CD14-positive monocyte (primary cell): ENCODE results near the gene L1TD1. TPM values are rescaled to one million over a fixed set of nuclear protein-coding genes. Genes with fewer than 3 reads are reported as not detected.

ENCODE experiments used
- DNase-seq, 3 donors: peaks; one replicate each; pipeline ENCODE4 v3.0.0-alpha.2; 2011 to 2022
- H2AFZ ChIP-seq: 2 replicates; pipeline ENCODE4 v1.6.0; 2012; ENCODE audit warnings: mild to moderate bottlenecking, low read depth, low read length, inconsistent platforms; ENCODE audit not compliant: insufficient read depth, poor library complexity, severe bottlenecking
- H3K27ac ChIP-seq, 2 donors: 1 replicate in 1 of 2; 2 replicates in 1 of 2; pipeline ENCODE4 v1.5.1; 2012 to 2013; ENCODE audit warnings: low read length in 2 of 2, control low read depth in 1 of 2, inconsistent platforms in 1 of 2, low read depth in 1 of 2, mild to moderate bottlenecking in 1 of 2
- H3K27me3 ChIP-seq, 2 donors: one replicate each; pipeline versions ENCODE4 v1.6.0 to v1.6.1; 2011 to 2013; ENCODE audit warnings: low read length in 2 of 2; ENCODE audit not compliant: control insufficient read depth in 2 of 2, insufficient read depth in 2 of 2
- H3K36me3 ChIP-seq, 2 donors: replicated peaks in 1 of 2; 1 replicate in 1 of 2; 2 replicates in 1 of 2; pipeline versions ENCODE4 v1.5.1 to v1.6.1; 2012 to 2013; ENCODE audit warnings: low read length in 2 of 2, control low read depth in 1 of 2, inconsistent platforms in 1 of 2, mild to moderate bottlenecking in 1 of 2; ENCODE audit not compliant: insufficient read depth in 2 of 2, control insufficient read depth in 1 of 2
- H3K4me1 ChIP-seq, 2 donors: 1 replicate in 1 of 2; 2 replicates in 1 of 2; pipeline versions ENCODE4 v1.5.1 to v1.6.1; 2012 to 2013; ENCODE audit warnings: low read length in 2 of 2, control low read depth in 1 of 2, inconsistent platforms in 1 of 2, mild to moderate bottlenecking in 1 of 2, moderate library complexity in 1 of 2; ENCODE audit not compliant: insufficient read depth in 2 of 2, control insufficient read depth in 1 of 2
- H3K4me2 ChIP-seq: replicated peaks from 2 replicates; pipeline ENCODE3; 2012; ENCODE audit warnings: low read length, moderate library complexity, mild to moderate bottlenecking; ENCODE audit not compliant: poor library complexity, severe bottlenecking; ENCODE audit errors: extremely low read depth
- H3K4me3 ChIP-seq, 3 experiments: fragments of 200-600 bp in 1 of 3; sonication (generic) in 1 of 3; replicated peaks in 1 of 3; 1 replicate in 2 of 3; 2 replicates in 1 of 3; pipeline ENCODE4 v1.5.1; 2011 to 2013; ENCODE audit warnings: low read length in 3 of 3, mild to moderate bottlenecking in 3 of 3, control low read depth in 2 of 3, low read depth in 2 of 3, inconsistent platforms in 1 of 3, moderate library complexity in 1 of 3
- H3K79me2 ChIP-seq: 2 replicates; pipeline ENCODE4 v1.6.0; 2012; ENCODE audit warnings: mild to moderate bottlenecking, control low read depth, inconsistent platforms, low read length, moderate library complexity; ENCODE audit not compliant: insufficient read depth
- H3K9ac ChIP-seq: 2 replicates; pipeline ENCODE4 v1.6.0; 2017; ENCODE audit warnings: low read length, mild to moderate bottlenecking; ENCODE audit not compliant: insufficient read depth, poor library complexity, severe bottlenecking
- H3K9me3 ChIP-seq, 2 donors: replicated peaks in 1 of 2; 1 replicate in 1 of 2; 2 replicates in 1 of 2; pipeline versions ENCODE4 v1.5.1 to v1.6.1; 2012 to 2013; ENCODE audit warnings: low read length in 2 of 2, control low read depth in 1 of 2; ENCODE audit not compliant: control insufficient read depth in 1 of 2, insufficient read depth in 1 of 2
- H4K20me1 ChIP-seq: 2 replicates; pipeline ENCODE4 v1.6.0; 2012; ENCODE audit warnings: mild to moderate bottlenecking, low read length, control low read depth, moderate library complexity; ENCODE audit not compliant: insufficient read depth
- H3K27ac Mint-ChIP-seq, 7 donors: one replicate each; pipeline ENCODE4 v1.8.0; 2020; ENCODE audit warnings: mild to moderate bottlenecking in 7 of 7, mixed read lengths in 7 of 7, moderate library complexity in 6 of 7, inconsistent platforms in 2 of 7
- H3K27me3 Mint-ChIP-seq, 3 donors: one replicate each; pipeline ENCODE4 v1.8.0; 2021 to 2022; ENCODE audit warnings: low read depth in 3 of 3, mild to moderate bottlenecking in 3 of 3, mixed read lengths in 3 of 3, moderate library complexity in 3 of 3, inconsistent platforms in 1 of 3
- H3K36me3 Mint-ChIP-seq, 2 donors: one replicate each; pipeline ENCODE4 v1.8.0; 2020; ENCODE audit warnings: mixed read lengths in 2 of 2, inconsistent platforms in 1 of 2, mild to moderate bottlenecking in 1 of 2
- H3K4me1 Mint-ChIP-seq: one replicate; pipeline ENCODE4 v1.8.0; 2020; ENCODE audit warnings: mild to moderate bottlenecking, mixed read lengths
- H3K4me3 Mint-ChIP-seq, 2 donors: one replicate each; pipeline ENCODE4 v1.8.0; 2020; ENCODE audit warnings: mild to moderate bottlenecking in 2 of 2, mixed read lengths in 2 of 2, moderate library complexity in 1 of 2
- H3K9me3 Mint-ChIP-seq, 7 donors: one replicate each; pipeline ENCODE4 v1.8.0; 2020 to 2022; ENCODE audit warnings: mixed read lengths in 7 of 7, mild to moderate bottlenecking in 6 of 7, moderate library complexity in 6 of 7, inconsistent platforms in 2 of 7
- WGBS: methylation state at CpG from one replicate; pipeline ENCODE4 v1.1.5; 2013; ENCODE audit warnings: missing lambda C conversion rate; ENCODE audit not compliant: insufficient coverage; 5-methylcytosine and 5-hydroxymethylcytosine counted together
- intact Hi-C, 2 donors: fragments of 100-400 bp; cut with micrococcal nuclease; formaldehyde crosslinking; loops; one replicate each; pipeline versions ENCODE4 v1.15.0 to v1.15.1; 2023
- polyA plus RNA-seq, 3 donors: library from polyadenylated mRNA; depleted of rRNA in 1 of 3; unstranded in 2 of 3; stranded (reverse) in 1 of 3; fragments of 300-500 nt in 2 of 3; fragments of >200 nt in 1 of 3; fragmentation: Illumina TruSeq in 2 of 3; gene quantifications; 1 replicate in 2 of 3; 2 replicates in 1 of 3; pipeline ENCODE4 v1.2.3, GENCODE V29; 2012 to 2021
- TF ChIP-seq, protein P1 (sequence below): fragments of 200-600 bp; IDR thresholded peaks from one replicate; pipeline ENCODE4 v1.8.0; 2022; ENCODE audit warnings: antibody characterized with exemption, mild to moderate bottlenecking

The L1TD1 gene
- polyA plus RNA-seq, 3 donors, result 0.09 to 0.22 (median 0.12) TPM

DNA sequence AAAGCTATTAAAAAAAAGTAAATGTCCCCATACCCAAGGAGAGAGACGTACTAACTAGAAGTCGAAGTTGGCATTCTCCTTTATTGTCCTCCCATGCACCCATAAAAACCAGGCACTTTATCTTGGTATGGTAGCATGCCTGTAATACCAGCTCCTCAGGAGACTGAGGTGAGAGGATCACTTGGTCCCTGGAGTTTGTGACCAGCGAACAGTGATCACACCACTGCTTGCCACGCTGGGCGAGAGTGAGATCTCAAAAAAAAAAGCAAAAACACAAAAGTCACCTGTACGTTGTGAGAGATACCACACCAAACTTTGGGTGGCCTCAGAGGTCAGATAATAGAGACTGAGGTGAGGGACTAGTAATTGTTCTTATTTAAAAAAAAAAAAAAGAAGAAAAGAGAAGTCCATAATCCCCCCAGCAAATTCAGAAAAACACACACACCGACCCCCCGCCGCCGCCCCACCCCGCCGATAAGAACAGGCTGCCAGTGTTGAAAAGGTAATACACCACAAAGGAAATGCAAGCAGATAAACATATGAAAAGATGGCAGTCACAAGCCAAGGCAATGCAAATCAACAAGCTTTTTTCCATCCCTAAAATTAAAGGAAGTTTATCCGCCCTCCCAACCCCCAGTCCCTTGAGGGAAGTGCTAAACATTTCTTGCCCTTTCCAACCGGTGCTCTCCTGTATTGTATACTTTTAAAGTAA is 3.6 kb downstream of the L1TD1 start:
- no peak overlapping the region for H3K9ac ChIP-seq
- H3K27ac ChIP-seq, result no peak overlapping the region
- no peaks in the 10 kb centered on the region for H3K79me2 ChIP-seq
- H3K4me2 ChIP-seq, result no peak overlapping the region
- Mint-ChIP-seq H3K4me3 (peak overlapping the region in 1 of 2 donors; percentile 30), H3K27ac (peak overlapping the region in 1 of 7 donors; percentile 21), H3K27me3 (peaks cover 34 to 56% (median 43%) of the 10 kb centered on the region in 3 donors), H3K9me3 (peaks cover 4 to 18% (median 16%) of the 10 kb centered on the region in 7 donors), H3K4me1 (peaks cover 21% of the 10 kb centered on the region), H3K36me3 (peaks cover 2 to 8% of the 10 kb centered on the region in 2 donors)
- peaks cover 0 to 8% of the 10 kb centered on the region in 2 donors for H3K9me3 ChIP-seq
- no peaks in the 10 kb centered on the region for H3K36me3 ChIP-seq
- H3K4me1 ChIP-seq, result peaks cover 4 to 8% of the 10 kb centered on the region in 2 donors
- peaks cover 16 to 37% of the 10 kb centered on the region in 2 donors for H3K27me3 ChIP-seq
- DNase-seq, result no peak
- TF ChIP-seq, protein P1, sequence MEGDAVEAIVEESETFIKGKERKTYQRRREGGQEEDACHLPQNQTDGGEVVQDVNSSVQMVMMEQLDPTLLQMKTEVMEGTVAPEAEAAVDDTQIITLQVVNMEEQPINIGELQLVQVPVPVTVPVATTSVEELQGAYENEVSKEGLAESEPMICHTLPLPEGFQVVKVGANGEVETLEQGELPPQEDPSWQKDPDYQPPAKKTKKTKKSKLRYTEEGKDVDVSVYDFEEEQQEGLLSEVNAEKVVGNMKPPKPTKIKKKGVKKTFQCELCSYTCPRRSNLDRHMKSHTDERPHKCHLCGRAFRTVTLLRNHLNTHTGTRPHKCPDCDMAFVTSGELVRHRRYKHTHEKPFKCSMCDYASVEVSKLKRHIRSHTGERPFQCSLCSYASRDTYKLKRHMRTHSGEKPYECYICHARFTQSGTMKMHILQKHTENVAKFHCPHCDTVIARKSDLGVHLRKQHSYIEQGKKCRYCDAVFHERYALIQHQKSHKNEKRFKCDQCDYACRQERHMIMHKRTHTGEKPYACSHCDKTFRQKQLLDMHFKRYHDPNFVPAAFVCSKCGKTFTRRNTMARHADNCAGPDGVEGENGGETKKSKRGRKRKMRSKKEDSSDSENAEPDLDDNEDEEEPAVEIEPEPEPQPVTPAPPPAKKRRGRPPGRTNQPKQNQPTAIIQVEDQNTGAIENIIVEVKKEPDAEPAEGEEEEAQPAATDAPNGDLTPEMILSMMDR, result no peak
- no peak overlapping the region for H2AFZ ChIP-seq
- H4K20me1 ChIP-seq, result no peaks in the 10 kb centered on the region
- whole genome bisulfite sequencing, result 17% methylated on average over 6 of the region's 14 CpGs
- intact Hi-C loops, result no loop called here
- no peak overlapping the region for H3K4me3 ChIP-seq

DNA sequence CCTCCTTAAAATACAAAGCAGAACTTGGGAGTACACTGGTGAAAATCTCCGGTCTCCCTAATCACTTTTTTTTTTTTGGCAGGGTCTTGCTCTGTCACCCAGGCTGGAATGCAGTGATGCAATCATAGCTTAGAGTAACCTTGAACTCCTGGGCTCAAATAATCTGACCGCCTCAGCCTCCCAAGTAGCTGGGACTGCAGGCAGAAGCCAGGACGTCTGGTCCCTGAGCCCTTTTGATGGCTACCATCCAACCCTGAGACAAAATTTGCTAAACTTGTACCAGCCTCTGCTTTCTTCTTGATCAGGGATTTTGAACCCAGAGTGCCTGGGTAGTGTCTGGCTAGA is 4.1 kb downstream of the L1TD1 start:
- Histone ChIP-seq H3K27ac (no peak overlapping the region), H3K27me3 (peaks cover 16 to 37% of the 10 kb centered on the region in 2 donors), H3K9ac (no peak overlapping the region), H3K4me3 (no peak overlapping the region), H3K4me1 (peaks cover 4 to 8% of the 10 kb centered on the region in 2 donors), H2AFZ (no peak overlapping the region), H4K20me1 (no peaks in the 10 kb centered on the region), H3K4me2 (no peak overlapping the region), H3K36me3 (no peaks in the 10 kb centered on the region), H3K9me3 (peaks cover 0 to 8% of the 10 kb centered on the region in 2 donors), H3K79me2 (no peaks in the 10 kb centered on the region)
- Mint-ChIP-seq H3K27ac (no peak overlapping the region), H3K9me3 (peaks cover 4 to 17% (median 14%) of the 10 kb centered on the region in 7 donors), H3K27me3 (peaks cover 36 to 51% (median 42%) of the 10 kb centered on the region in 3 donors), H3K4me3 (peak overlapping the region in 1 of 2 donors; percentile 48), H3K36me3 (peaks cover 2 to 8% of the 10 kb centered on the region in 2 donors), H3K4me1 (peaks cover 21% of the 10 kb centered on the region)
- WGBS, result 40% methylated on average over 2 of the region's 3 CpGs
- no peak for DNase-seq
- intact Hi-C loops, result no loop called here
- TF ChIP-seq, protein P1, result no peak
